Neuronal stem cell (in vitro differentiated cells): Measurements from ENCODE around the gene COL9A2.
A peak's percentile ranks its signal among the peaks of the same experiment; 100 is the strongest.

Source experiments
- DNase-seq: peaks from one replicate; pipeline ENCODE4 v3.0.0-alpha.2; 2013; ENCODE audit warnings: low spot score
- H2AFZ ChIP-seq: one replicate; pipeline ENCODE4 v1.6.1; 2013; ENCODE audit warnings: mild to moderate bottlenecking, low read length, inconsistent platforms
- H2AK5ac ChIP-seq: 2 replicates; pipeline ENCODE4 v1.6.1; 2013; ENCODE audit warnings: low read depth, mild to moderate bottlenecking, inconsistent platforms, low read length, moderate library complexity, mixed read lengths
- H2BK120ac ChIP-seq: 2 replicates; pipeline ENCODE4 v1.6.1; 2013; ENCODE audit warnings: low read depth, mild to moderate bottlenecking, inconsistent platforms, low read length, moderate library complexity, mixed read lengths
- H2BK12ac ChIP-seq: one replicate; pipeline ENCODE4 v1.6.1; 2013; ENCODE audit warnings: low read length, inconsistent platforms
- H2BK15ac ChIP-seq: 2 replicates; pipeline ENCODE4 v1.6.1; 2013; ENCODE audit warnings: mild to moderate bottlenecking, low read length, inconsistent platforms, mixed read lengths
- H2BK5ac ChIP-seq: one replicate; pipeline ENCODE4 v1.6.1; 2013; ENCODE audit warnings: inconsistent platforms, mild to moderate bottlenecking, low read length, moderate library complexity
- H3K14ac ChIP-seq: one replicate; pipeline ENCODE4 v1.6.1; 2013; ENCODE audit warnings: low read length, inconsistent platforms
- H3K18ac ChIP-seq: 2 replicates; pipeline ENCODE4 v1.6.1; 2013; ENCODE audit warnings: low read length, inconsistent platforms
- H3K23ac ChIP-seq: 2 replicates; pipeline ENCODE4 v1.6.1; 2013; ENCODE audit warnings: low read depth, mild to moderate bottlenecking, mixed read lengths, low read length, inconsistent platforms; ENCODE audit not compliant: poor library complexity
- H3K27ac ChIP-seq: replicated peaks from 3 replicates; pipeline ENCODE4 v1.5.1; 2013; ENCODE audit warnings: low read length, inconsistent platforms
- H3K27me3 ChIP-seq, 3 experiments: 2 replicates each; pipeline ENCODE4 v1.6.1; 2013; ENCODE audit warnings: low read length in 3 of 3, mild to moderate bottlenecking in 2 of 3, inconsistent platforms in 1 of 3, low read depth in 1 of 3, mixed read lengths in 1 of 3, moderate library complexity in 1 of 3; ENCODE audit not compliant: control insufficient read depth in 3 of 3, insufficient read depth in 3 of 3
- H3K36me3 ChIP-seq, 2 donors: replicated peaks in 1 of 2; 2 replicates each; pipeline ENCODE4 v1.6.1; 2013; ENCODE audit warnings: low read length in 2 of 2; ENCODE audit not compliant: control insufficient read depth in 2 of 2, insufficient read depth in 2 of 2
- H3K4ac ChIP-seq: 2 replicates; pipeline ENCODE4 v1.6.1; 2013; ENCODE audit warnings: inconsistent platforms, mild to moderate bottlenecking, low read length, moderate library complexity
- H3K4me1 ChIP-seq, 2 donors: 1 replicate in 1 of 2; 2 replicates in 1 of 2; pipeline ENCODE4 v1.6.1; 2013; ENCODE audit warnings: low read length in 2 of 2, low read depth in 1 of 2; ENCODE audit not compliant: control insufficient read depth in 2 of 2, insufficient read depth in 1 of 2
- H3K4me2 ChIP-seq: one replicate; pipeline ENCODE4 v1.6.1; 2013; ENCODE audit warnings: mild to moderate bottlenecking, low read length, inconsistent platforms; ENCODE audit not compliant: insufficient read depth, poor library complexity, severe bottlenecking
- H3K4me3 ChIP-seq, 2 donors: 2 replicates each; pipeline ENCODE4 v1.5.1; 2013; ENCODE audit warnings: low read length in 2 of 2, mild to moderate bottlenecking in 2 of 2, inconsistent platforms in 1 of 2, moderate library complexity in 1 of 2
- H3K79me1 ChIP-seq: one replicate; pipeline ENCODE4 v1.6.1; 2013; ENCODE audit warnings: low read depth, mild to moderate bottlenecking, inconsistent platforms, low read length, moderate library complexity
- H3K9ac ChIP-seq: one replicate; pipeline ENCODE4 v1.6.1; 2013; ENCODE audit warnings: mild to moderate bottlenecking, low read depth, low read length, inconsistent platforms; ENCODE audit not compliant: poor library complexity
- H3K9me3 ChIP-seq, 2 donors: replicated peaks in 1 of 2; 2 replicates each; pipeline versions ENCODE3 to v1.6.1; 2013; ENCODE audit warnings: low read length in 2 of 2, mild to moderate bottlenecking in 2 of 2, inconsistent platforms in 1 of 2, low read depth in 1 of 2, mixed read lengths in 1 of 2, moderate library complexity in 1 of 2; ENCODE audit not compliant: control insufficient read depth in 2 of 2, insufficient read depth in 1 of 2
- H4K8ac ChIP-seq: one replicate; pipeline ENCODE4 v1.6.1; 2013; ENCODE audit warnings: low read depth, mild to moderate bottlenecking, inconsistent platforms, low read length, moderate library complexity
- H4K91ac ChIP-seq: one replicate; pipeline ENCODE4 v1.6.1; 2013; ENCODE audit warnings: low read length, low read depth, mild to moderate bottlenecking, inconsistent platforms; ENCODE audit not compliant: poor library complexity
- WGBS, 2 donors: extraction: QIAGEN DNeasy Blood & Tissue Kit; methylation state at CpG; one replicate each; pipeline ENCODE4 v1.1.7; 2013; ENCODE audit warnings: missing lambda C conversion rate in 2 of 2, mixed read lengths in 1 of 2; ENCODE audit not compliant: insufficient read length in 2 of 2, insufficient replicate concordance in 1 of 2; ENCODE audit errors: extremely low coverage in 2 of 2; 5-methylcytosine and 5-hydroxymethylcytosine counted together

The COL9A2 gene

DNA sequence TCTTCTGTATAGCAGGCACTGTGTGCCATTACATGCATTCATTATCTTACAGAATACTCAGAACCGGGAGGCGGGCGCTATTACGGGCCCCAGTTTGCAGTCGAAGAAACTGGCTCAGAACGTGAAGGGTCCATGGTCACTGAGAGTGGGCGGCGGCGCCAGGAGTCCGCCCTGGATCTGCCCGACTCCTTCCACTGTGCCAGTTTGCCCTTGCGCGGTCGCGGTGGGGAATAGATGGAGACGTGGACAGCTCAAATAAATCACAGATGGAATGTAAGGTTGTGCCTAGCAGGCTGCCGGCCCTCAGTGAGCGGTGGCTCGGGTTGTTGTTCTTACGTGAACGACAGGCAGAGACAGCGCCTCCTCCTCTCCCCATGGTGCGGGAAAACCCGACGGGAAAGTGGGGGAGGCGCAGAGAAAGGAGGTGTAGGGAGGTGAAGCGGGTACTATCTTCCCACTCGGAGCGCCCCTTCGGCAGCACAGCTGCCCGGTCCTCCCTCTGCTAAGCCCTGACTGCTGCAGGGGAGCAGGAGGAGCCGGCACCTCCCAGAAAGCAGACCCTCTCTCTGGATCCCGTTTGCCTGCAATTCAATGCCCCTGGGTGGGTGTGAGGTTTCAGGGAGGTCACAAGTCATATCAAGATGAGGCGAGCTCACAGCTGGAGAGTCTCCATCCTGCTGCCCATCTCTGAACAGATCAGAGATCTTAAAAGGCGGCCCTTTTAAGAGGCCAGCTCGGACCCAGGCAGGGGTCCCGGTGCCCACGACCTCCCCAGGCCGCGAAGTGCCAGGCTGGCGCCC is 1.1 kb downstream of the COL9A2 start:
- Histone ChIP-seq H2BK120ac (peak overlapping the region; percentile 13), H2AK5ac (peak overlapping the region; percentile 91), H3K9me3 (no peaks in the 10 kb centered on the region), H4K8ac (no peak overlapping the region), H3K27ac (no peak overlapping the region), H3K9ac (peak overlapping the region; percentile 82), H3K79me1 (peaks cover 1% of the 10 kb centered on the region), H2AFZ (peak overlapping the region; percentile 97), H3K18ac (peak overlapping the region; percentile 80), H2BK12ac (no peak overlapping the region), H3K36me3 (no peaks in the 10 kb centered on the region), H3K27me3 (peaks cover 12 to 39% (median 24%) of the 10 kb centered on the region in 3 experiments), H4K91ac (peak overlapping the region; percentile 69), H2BK5ac (peak overlapping the region; percentile 96), H3K23ac (peak overlapping the region; percentile 59), H3K4me3 (peak overlapping the region; percentile 64 to 87), H3K4me1 (peaks cover 12 to 21% of the 10 kb centered on the region in 2 donors), H2BK15ac (peak overlapping the region; percentile 90), H3K4ac (no peak overlapping the region), H3K4me2 (peak overlapping the region; percentile 87), H3K14ac (no peak overlapping the region)
- no CpG with 5 or more reads among the region's 41 CpGs for WGBS, 2 donors
- DNase-seq: peak; percentile 48

DNA sequence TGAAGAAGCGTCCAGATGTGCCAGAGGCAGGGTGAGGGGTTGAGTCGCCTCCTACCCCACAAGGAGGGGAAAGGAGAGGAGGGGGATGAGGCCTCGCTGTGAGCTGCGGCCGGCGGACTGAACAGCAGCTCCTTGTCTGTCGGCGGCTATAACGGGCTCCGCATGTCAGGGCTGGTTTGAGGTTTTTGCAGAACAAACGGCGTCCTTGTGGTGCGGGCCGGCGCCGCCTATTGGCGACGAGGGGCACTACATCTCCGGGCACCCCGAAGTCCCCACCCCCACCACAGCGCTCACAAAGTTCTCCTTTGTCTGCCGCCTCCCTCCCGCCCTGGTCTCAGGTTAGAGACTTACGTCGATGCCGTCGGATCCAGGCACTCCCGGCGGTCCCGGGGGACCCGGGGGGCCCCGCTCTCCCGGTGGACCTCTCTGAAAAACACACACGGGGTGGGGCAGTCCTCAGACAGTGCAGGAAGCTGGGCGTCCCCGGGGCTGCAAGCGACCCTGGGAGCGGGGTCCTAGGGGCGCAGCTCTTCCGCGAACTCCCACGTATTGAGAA is 1.8 kb downstream of the COL9A2 start:
- H3K23ac ChIP-seq: peak overlapping the region; percentile 26
- peak overlapping the region; percentile 64 to 87 for H3K4me3 ChIP-seq
- no peak overlapping the region for H3K4ac ChIP-seq
- H3K79me1 ChIP-seq: peaks cover 1% of the 10 kb centered on the region
- no peak overlapping the region for H4K91ac ChIP-seq
- no peak overlapping the region for H3K9ac ChIP-seq
- peak overlapping the region; percentile 79 for H3K27ac ChIP-seq
- DNase-seq: peak; percentile 86
- no peak overlapping the region for H2BK12ac ChIP-seq
- H3K27me3 ChIP-seq: peaks cover 12 to 39% (median 24%) of the 10 kb centered on the region in 3 experiments
- no peaks in the 10 kb centered on the region for H3K36me3 ChIP-seq
- WGBS, 2 donors: no CpG with 5 or more reads among the region's 42 CpGs
- no peaks in the 10 kb centered on the region for H3K9me3 ChIP-seq
- peak overlapping the region; percentile 90 for H2BK15ac ChIP-seq
- H3K4me1 ChIP-seq: peaks cover 12 to 21% of the 10 kb centered on the region in 2 donors
- no peak overlapping the region for H3K14ac ChIP-seq
- H4K8ac ChIP-seq: no peak overlapping the region
- H3K4me2 ChIP-seq: peak overlapping the region; percentile 87
- H2BK120ac ChIP-seq: peak overlapping the region; percentile 25
- peak overlapping the region; percentile 81 for H2AK5ac ChIP-seq
- peak overlapping the region; percentile 98 for H3K18ac ChIP-seq
- peak overlapping the region; percentile 97 for H2AFZ ChIP-seq
- H2BK5ac ChIP-seq: peak overlapping the region; percentile 96

DNA sequence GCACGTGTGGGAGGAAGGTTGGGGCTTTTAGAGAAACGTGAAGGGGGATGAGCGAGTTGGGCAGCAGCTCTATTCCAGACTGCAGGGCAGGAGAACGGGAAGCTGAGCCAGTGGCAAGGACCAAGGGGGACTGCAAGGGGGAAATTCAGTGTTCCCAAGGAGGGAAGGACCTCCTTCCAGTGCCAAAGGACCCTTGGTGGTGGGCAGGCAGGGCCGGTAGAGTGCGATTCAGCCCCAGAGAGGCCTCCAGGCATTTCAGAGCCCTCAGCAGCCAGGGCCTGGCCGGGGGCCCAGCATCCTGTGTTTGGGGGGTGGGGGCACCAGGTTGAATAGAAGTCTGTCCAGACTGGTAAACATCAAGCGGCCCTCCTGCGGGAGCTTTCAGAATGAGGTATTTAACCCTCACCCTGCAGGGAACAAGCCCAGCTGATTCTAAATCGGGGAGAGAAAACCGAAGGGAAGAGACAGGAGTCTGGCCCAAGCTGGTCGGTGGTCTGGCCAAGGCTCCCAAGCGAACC is 2.3 kb downstream of the COL9A2 start:
- H2BK15ac ChIP-seq: peak overlapping the region; percentile 2
- H3K9me3 ChIP-seq: no peaks in the 10 kb centered on the region
- peak overlapping the region; percentile 6 for H4K91ac ChIP-seq
- H2BK5ac ChIP-seq: peak overlapping the region; percentile 96
- H3K27ac ChIP-seq: peak overlapping the region; percentile 79
- no peak overlapping the region for H3K14ac ChIP-seq
- no CpG with 5 or more reads among the region's 13 CpGs for WGBS, 2 donors
- peaks cover 1% of the 10 kb centered on the region for H3K79me1 ChIP-seq
- H3K4me1 ChIP-seq: peaks cover 12 to 24% of the 10 kb centered on the region in 2 donors
- H3K23ac ChIP-seq: peak overlapping the region; percentile 26
- H3K4me2 ChIP-seq: peak overlapping the region; percentile 34
- no peak for DNase-seq
- peak overlapping the region; percentile 17 for H4K8ac ChIP-seq
- H2AK5ac ChIP-seq: peak overlapping the region; percentile 81
- peak overlapping the region; percentile 53 for H2BK120ac ChIP-seq
- H3K27me3 ChIP-seq: peaks cover 12 to 39% (median 24%) of the 10 kb centered on the region in 3 experiments
- H3K4me3 ChIP-seq: peak overlapping the region; percentile 56 to 64
- H3K4ac ChIP-seq: no peak overlapping the region
- peak overlapping the region; percentile 59 for H2BK12ac ChIP-seq
- peak overlapping the region; percentile 22 for H3K9ac ChIP-seq
- no peaks in the 10 kb centered on the region for H3K36me3 ChIP-seq
- peak overlapping the region; percentile 97 for H2AFZ ChIP-seq
- peak overlapping the region; percentile 98 for H3K18ac ChIP-seq
